H9 (cell line): ENCODE measurements around the gene ATP5F1B. TPM values are rescaled to one million over a fixed set of nuclear protein-coding genes. Genes with fewer than 3 reads are reported as not detected.

Source experiments
- DNase-seq: peaks from one replicate; pipeline ENCODE4 v3.0.0-alpha.2; 2017
- H2AFZ ChIP-seq: one replicate; pipeline ENCODE4 v1.6.1; 2013; ENCODE audit warnings: mild to moderate bottlenecking, low read length, control low read depth, moderate library complexity
- H2AK5ac ChIP-seq: 2 replicates; pipeline ENCODE4 v1.6.1; 2013; ENCODE audit warnings: low read length, control low read depth, mixed read lengths; ENCODE audit not compliant: insufficient read length
- H2BK120ac ChIP-seq: one replicate; pipeline ENCODE4 v1.6.1; 2013; ENCODE audit warnings: low read depth, mild to moderate bottlenecking, low read length, control low read depth, inconsistent platforms; ENCODE audit not compliant: poor library complexity, severe bottlenecking
- H2BK12ac ChIP-seq: 2 replicates; pipeline ENCODE4 v1.6.1; 2013; ENCODE audit warnings: low read length, control low read depth, mixed read lengths, low read depth; ENCODE audit not compliant: insufficient read length
- H2BK15ac ChIP-seq: 2 replicates; pipeline ENCODE4 v1.6.1; 2013; ENCODE audit warnings: low read depth, low read length, control low read depth
- H2BK20ac ChIP-seq: one replicate; pipeline ENCODE4 v1.6.1; 2013; ENCODE audit warnings: low read depth, mild to moderate bottlenecking, low read length, control low read depth, inconsistent platforms; ENCODE audit not compliant: poor library complexity, severe bottlenecking
- H2BK5ac ChIP-seq: 2 replicates; pipeline ENCODE4 v1.6.1; 2013; ENCODE audit warnings: low read length, control low read depth, mixed read lengths; ENCODE audit not compliant: insufficient read length
- H3K14ac ChIP-seq: 2 replicates; pipeline ENCODE4 v1.6.1; 2013; ENCODE audit warnings: low read length, control low read depth; ENCODE audit not compliant: insufficient read depth
- H3K18ac ChIP-seq: 2 replicates; pipeline ENCODE4 v1.6.1; 2013; ENCODE audit warnings: low read depth, mild to moderate bottlenecking, mixed read lengths, low read length, control low read depth; ENCODE audit not compliant: insufficient read length
- H3K23ac ChIP-seq: 2 replicates; pipeline ENCODE4 v1.6.1; 2013; ENCODE audit warnings: low read length, control low read depth, mixed read lengths, low read depth; ENCODE audit not compliant: insufficient read length
- H3K23me2 ChIP-seq: 2 replicates; pipeline ENCODE4 v1.6.1; 2013; ENCODE audit warnings: low read depth, mild to moderate bottlenecking, mixed read lengths, low read length, control low read depth; ENCODE audit not compliant: insufficient read length, poor library complexity, severe bottlenecking
- H3K27ac ChIP-seq: 2 replicates; pipeline ENCODE4 v1.5.1; 2013; ENCODE audit warnings: low read length, control low read depth, mixed read lengths, low read depth; ENCODE audit not compliant: insufficient read length
- H3K27me3 ChIP-seq: 2 replicates; pipeline ENCODE4 v1.6.1; 2013; ENCODE audit warnings: low read length, control low read depth, inconsistent platforms; ENCODE audit not compliant: insufficient read depth
- H3K4ac ChIP-seq: 2 replicates; pipeline ENCODE4 v1.6.1; 2013; ENCODE audit warnings: low read depth, mild to moderate bottlenecking, control low read depth, inconsistent platforms, low read length, moderate library complexity
- H3K4me1 ChIP-seq: 2 replicates; pipeline ENCODE4 v1.6.1; 2013; ENCODE audit warnings: low read length, control low read depth, inconsistent platforms; ENCODE audit not compliant: insufficient read depth
- H3K4me2 ChIP-seq: 2 replicates; pipeline ENCODE4 v1.6.1; 2013; ENCODE audit warnings: low read length, control low read depth, mixed read lengths; ENCODE audit not compliant: insufficient read length, insufficient read depth
- H3K56ac ChIP-seq: 2 replicates; pipeline ENCODE4 v1.6.1; 2013; ENCODE audit warnings: low read depth, mild to moderate bottlenecking, mixed read lengths, low read length, control low read depth; ENCODE audit not compliant: insufficient read length
- H3K79me1 ChIP-seq: 2 replicates; pipeline ENCODE4 v1.6.1; 2013; ENCODE audit warnings: low read depth, mild to moderate bottlenecking, moderate library complexity, low read length, control low read depth, inconsistent platforms; ENCODE audit not compliant: insufficient read depth, poor library complexity, severe bottlenecking
- H3K79me2 ChIP-seq: 2 replicates; pipeline ENCODE4 v1.6.1; 2013; ENCODE audit warnings: low read length, control low read depth, inconsistent platforms; ENCODE audit not compliant: insufficient read depth
- H3K9ac ChIP-seq: 2 replicates; pipeline ENCODE4 v1.6.1; 2013; ENCODE audit warnings: low read length, control low read depth, mixed read lengths; ENCODE audit not compliant: insufficient read length; ENCODE audit errors: extremely low read depth
- H3K9me3 ChIP-seq: one replicate; pipeline ENCODE4 v1.6.1; 2013; ENCODE audit warnings: low read depth, low read length, inconsistent platforms; ENCODE audit not compliant: control insufficient read depth
- H3T11ph ChIP-seq: one replicate; pipeline ENCODE4 v1.6.1; 2013; ENCODE audit warnings: mild to moderate bottlenecking, low read length, control low read depth, inconsistent platforms
- H4K20me1 ChIP-seq: one replicate; pipeline ENCODE4 v1.6.1; 2013; ENCODE audit not compliant: control insufficient read depth, insufficient read length, insufficient read depth
- H4K5ac ChIP-seq: 2 replicates; pipeline ENCODE4 v1.6.1; 2013; ENCODE audit warnings: low read depth, mild to moderate bottlenecking, mixed read lengths, low read length, control low read depth; ENCODE audit not compliant: insufficient read length
- H4K8ac ChIP-seq: replicated peaks from 2 replicates; pipeline ENCODE4 v1.6.1; 2013; ENCODE audit warnings: low read length, control low read depth, mixed read lengths, low read depth; ENCODE audit not compliant: insufficient read length
- H4K91ac ChIP-seq: 2 replicates; pipeline ENCODE4 v1.6.1; 2013; ENCODE audit warnings: low read depth, mild to moderate bottlenecking, moderate library complexity, mixed read lengths, low read length, control low read depth; ENCODE audit not compliant: insufficient read length
- H3K27ac Mint-ChIP-seq, 3 experiments: 2 replicates in 2 of 3; 3 replicates in 1 of 3; pipeline ENCODE4 v1.8.0; 2020 to 2021; ENCODE audit warnings: mixed read lengths in 3 of 3, mild to moderate bottlenecking in 1 of 3, moderate library complexity in 1 of 3
- H3K27me3 Mint-ChIP-seq: 2 replicates; pipeline ENCODE4 v1.8.0; 2021; ENCODE audit warnings: low read depth, mild to moderate bottlenecking, moderate library complexity, mixed read lengths
- H3K36me3 Mint-ChIP-seq, 3 experiments: 2 replicates in 2 of 3; 3 replicates in 1 of 3; pipeline ENCODE4 v1.8.0; 2020 to 2021; ENCODE audit warnings: low read depth in 3 of 3, mixed read lengths in 3 of 3; ENCODE audit not compliant: insufficient read depth in 1 of 3
- H3K4me1 Mint-ChIP-seq, 2 experiments: 2 replicates each; pipeline ENCODE4 v1.8.0; 2020; ENCODE audit warnings: mixed read lengths in 2 of 2
- H3K4me3 Mint-ChIP-seq, 2 experiments: 2 replicates in 1 of 2; 3 replicates in 1 of 2; pipeline ENCODE4 v1.8.0; 2020 to 2021; ENCODE audit warnings: mild to moderate bottlenecking in 2 of 2, mixed read lengths in 2 of 2, moderate library complexity in 1 of 2
- H3K9me3 Mint-ChIP-seq, 2 experiments: 2 replicates in 1 of 2; 3 replicates in 1 of 2; pipeline ENCODE4 v1.8.0; 2020; ENCODE audit warnings: mild to moderate bottlenecking in 2 of 2, mixed read lengths in 2 of 2, moderate library complexity in 1 of 2
- CTCF ChIP-seq: fragments of 200-600 bp; sonication (generic); conservative IDR thresholded peaks from 3 replicates; pipeline ENCODE4 v1.8.0; 2021; ENCODE audit warnings: antibody characterized with exemption, mild to moderate bottlenecking
- WGBS: extraction: QIAGEN DNeasy Blood & Tissue Kit; methylation state at CpG from one replicate; pipeline ENCODE4 v1.1.7; 2013; ENCODE audit warnings: missing lambda C conversion rate, low lambda C conversion rate, mixed read lengths; ENCODE audit not compliant: insufficient read length; ENCODE audit errors: extremely low coverage; 5-methylcytosine and 5-hydroxymethylcytosine counted together
- total RNA-seq: library from RNA; stranded (reverse); gene quantifications from 2 replicates; pipeline ENCODE4 v1.2.1, GENCODE V29; 2021

Gene ATP5F1B
- total RNA-seq, 1 experiment from 2014 or later: 927 TPM

GRCh38 chr12:56687223-56688128 is 41.7 kb upstream of the ATP5F1B start:
- H3K56ac ChIP-seq: no peak overlapping the region
- DNase-seq: peak; percentile 28

More at GRCh38 chr12:56687223-56688128, 41.7 kb upstream of the ATP5F1B start:
- Histone ChIP-seq H3T11ph (no peak overlapping the region), H2BK120ac (no peak overlapping the region), H4K8ac (no peak overlapping the region), H4K20me1 (no peaks in the 10 kb centered on the region), H3K9me3 (no peaks in the 10 kb centered on the region), H3K27ac (peak overlapping the region; percentile 66), H4K5ac (no peak overlapping the region), H2AK5ac (no peak overlapping the region), H2BK5ac (no peak overlapping the region), H3K4me2 (peak overlapping the region; percentile 78), H3K4ac (peak overlapping the region; percentile 31; the same call in 1 of the 2 replicates), H3K27me3 (no peaks in the 10 kb centered on the region), H2BK20ac (no peak overlapping the region), H2AFZ (no peak overlapping the region), H3K79me1 (no peaks in the 10 kb centered on the region), H3K23me2 (peaks cover 8% of the 10 kb centered on the region), H3K23ac (no peak overlapping the region), H3K79me2 (peaks cover 46% of the 10 kb centered on the region; the same call in 1 of the 2 replicates), H4K91ac (no peak overlapping the region), H2BK15ac (no peak overlapping the region), H3K4me1 (no peaks in the 10 kb centered on the region), H3K18ac (peak overlapping the region; percentile 49), H3K14ac (peak overlapping the region; percentile 86), H2BK12ac (no peak overlapping the region), H3K9ac (peak overlapping the region; percentile 95)
- Mint-ChIP-seq H3K9me3 (peaks cover 0 to 3% of the 10 kb centered on the region in 2 experiments; a peak in 2 of 5 replicates), H3K4me3 (peak overlapping the region; percentile 99 to 100), H3K27ac (peak overlapping the region; percentile 99), H3K36me3 (peaks cover 29 to 39% (median 39%) of the 10 kb centered on the region in 3 experiments), H3K4me1 (peaks cover 15 to 26% of the 10 kb centered on the region in 2 experiments), H3K27me3 (no peaks in the 10 kb centered on the region)
- WGBS: no CpG with 5 or more reads among the region's 62 CpGs
- no peak for TF ChIP-seq CTCF
